Activated naive CD8-positive, alpha-beta T cell (primary cell): Measurements from ENCODE around the gene VOPP1.

Experiments
- H3K27ac Mint-ChIP-seq: one replicate; pipeline ENCODE4 v1.8.0; 2021; ENCODE audit warnings: mixed read lengths
- H3K27me3 Mint-ChIP-seq: one replicate; pipeline ENCODE4 v1.8.0; 2021; ENCODE audit warnings: mixed read lengths
- H3K36me3 Mint-ChIP-seq: one replicate; pipeline ENCODE4 v1.8.0; 2021; ENCODE audit warnings: mixed read lengths
- H3K4me1 Mint-ChIP-seq: one replicate; pipeline ENCODE4 v1.8.0; 2021; ENCODE audit warnings: low read depth, mixed read lengths
- H3K4me3 Mint-ChIP-seq: one replicate; pipeline ENCODE4 v1.8.0; 2021; ENCODE audit warnings: mild to moderate bottlenecking, mixed read lengths
- H3K9me3 Mint-ChIP-seq: one replicate; pipeline ENCODE4 v1.8.0; 2021; ENCODE audit warnings: low read depth, mixed read lengths

Gene VOPP1

DNA sequence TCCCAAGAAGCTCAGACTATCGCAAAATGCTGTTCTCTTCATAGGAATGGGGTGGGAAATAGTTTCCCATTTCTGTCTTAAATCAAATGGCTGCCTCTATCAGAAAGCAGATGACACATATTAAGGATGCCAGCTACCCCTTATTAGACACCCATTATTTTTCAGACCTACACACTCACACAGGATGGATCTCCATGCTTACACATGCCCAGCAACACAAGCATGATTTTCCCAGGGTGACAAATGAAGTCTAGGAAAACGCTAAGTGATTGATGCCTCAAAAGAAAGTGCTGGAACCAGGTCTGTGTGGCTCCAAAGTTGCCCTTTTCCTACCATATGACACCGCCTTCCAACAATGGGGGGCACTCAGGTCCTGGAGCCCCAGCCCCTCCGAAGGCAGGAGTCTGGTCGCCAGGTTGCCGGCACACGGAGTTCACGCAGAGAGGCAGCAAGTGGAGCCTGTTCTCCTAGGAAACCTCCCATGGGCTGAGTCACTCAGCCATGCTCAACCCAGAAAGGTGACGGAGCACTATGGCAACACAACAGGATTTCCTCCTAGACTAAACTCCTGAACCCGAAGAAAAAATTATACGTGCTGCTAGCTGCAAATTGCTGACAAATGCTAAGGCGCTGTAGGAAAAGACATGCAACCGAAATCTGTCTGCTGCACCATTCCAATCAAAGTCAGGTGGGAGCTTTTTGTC, 19.8 kb downstream of the VOPP1 start:
- Mint-ChIP-seq H3K27me3 (no peaks in the 10 kb centered on the region), H3K9me3 (no peaks in the 10 kb centered on the region), H3K4me3 (no peak overlapping the region), H3K4me1 (peaks cover 94% of the 10 kb centered on the region), H3K27ac (no peak overlapping the region), H3K36me3 (peaks cover 16% of the 10 kb centered on the region)

DNA sequence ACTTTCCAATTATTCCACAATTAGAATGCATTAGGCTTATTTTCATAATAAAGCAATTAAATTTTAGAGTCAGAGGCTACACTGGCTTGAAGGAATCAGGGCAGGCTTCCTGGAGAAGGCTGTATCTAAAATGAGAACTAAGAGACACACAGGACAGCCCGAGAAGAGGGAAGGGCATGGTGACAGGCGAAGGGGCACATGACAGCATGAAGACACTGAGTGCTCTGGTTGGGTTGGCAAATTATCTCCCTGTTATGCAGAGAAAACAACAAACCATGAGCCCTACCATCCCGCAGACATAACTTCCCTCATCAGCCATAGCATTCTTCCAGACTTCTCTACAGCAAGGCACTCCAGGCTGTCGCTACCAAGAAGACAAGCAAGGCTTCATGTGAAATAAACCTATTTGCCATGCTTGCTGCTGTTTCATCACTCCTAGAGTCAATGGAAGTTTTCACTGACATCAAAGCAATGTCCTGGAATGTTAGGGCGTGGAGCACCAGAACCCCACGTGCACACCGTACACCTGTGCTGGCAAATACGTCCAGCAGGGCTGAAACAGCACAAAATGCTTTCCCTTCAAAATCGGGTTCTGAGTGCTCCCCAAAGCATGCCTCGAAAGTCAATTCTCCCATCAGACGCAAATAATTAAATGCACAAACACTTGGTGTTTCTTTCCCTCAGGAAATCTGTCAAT, 21.3 kb downstream of the VOPP1 start:
- Mint-ChIP-seq H3K36me3 (peaks cover 17% of the 10 kb centered on the region), H3K4me3 (no peak overlapping the region), H3K27me3 (no peaks in the 10 kb centered on the region), H3K4me1 (peaks cover 91% of the 10 kb centered on the region), H3K9me3 (no peaks in the 10 kb centered on the region), H3K27ac (no peak overlapping the region)

DNA sequence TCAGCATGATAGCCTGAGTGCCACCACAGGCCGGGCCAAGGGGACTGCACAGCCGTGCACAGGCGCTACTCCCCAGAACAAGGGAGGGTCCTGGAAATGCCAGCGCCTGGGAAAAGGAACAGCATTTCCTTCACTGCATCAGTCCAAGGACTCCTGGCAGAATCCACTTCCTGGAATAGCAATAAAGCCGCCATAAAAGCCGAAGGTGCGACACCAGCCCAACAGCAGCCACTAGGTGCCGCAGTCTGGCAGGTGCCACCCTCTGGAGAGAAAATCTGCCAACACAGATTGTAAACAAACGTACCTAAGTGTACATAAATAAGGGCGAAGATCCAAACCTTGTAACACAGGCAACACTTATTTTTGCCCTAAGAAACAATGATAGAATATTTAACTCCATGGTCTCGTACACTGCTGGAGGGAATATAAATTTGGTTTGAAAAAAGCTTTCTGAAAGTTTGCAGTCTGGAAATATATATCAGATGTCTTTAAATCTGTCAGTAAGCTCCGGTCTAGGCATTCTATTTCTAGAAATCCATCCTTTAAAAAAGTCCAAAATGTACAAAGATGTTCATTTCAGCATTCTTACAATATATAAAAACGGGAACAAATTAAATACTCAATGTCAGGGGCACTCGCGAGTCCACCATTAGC, 22.2 kb downstream of the VOPP1 start:
- no peaks in the 10 kb centered on the region for H3K27me3 Mint-ChIP-seq
- H3K4me3 Mint-ChIP-seq = no peak overlapping the region
- H3K27ac Mint-ChIP-seq = no peak overlapping the region
- H3K9me3 Mint-ChIP-seq = no peaks in the 10 kb centered on the region
- H3K4me1 Mint-ChIP-seq = peaks cover 90% of the 10 kb centered on the region
- H3K36me3 Mint-ChIP-seq = peaks cover 15% of the 10 kb centered on the region

GRCh38 chr7:55549457-55549856, 22.8 kb downstream of the VOPP1 start:
- no peak overlapping the region for H3K27ac Mint-ChIP-seq
- peaks cover 14% of the 10 kb centered on the region for H3K36me3 Mint-ChIP-seq
- H3K9me3 Mint-ChIP-seq = no peaks in the 10 kb centered on the region
- H3K4me1 Mint-ChIP-seq = peaks cover 87% of the 10 kb centered on the region
- H3K4me3 Mint-ChIP-seq = no peak overlapping the region
- no peaks in the 10 kb centered on the region for H3K27me3 Mint-ChIP-seq

DNA sequence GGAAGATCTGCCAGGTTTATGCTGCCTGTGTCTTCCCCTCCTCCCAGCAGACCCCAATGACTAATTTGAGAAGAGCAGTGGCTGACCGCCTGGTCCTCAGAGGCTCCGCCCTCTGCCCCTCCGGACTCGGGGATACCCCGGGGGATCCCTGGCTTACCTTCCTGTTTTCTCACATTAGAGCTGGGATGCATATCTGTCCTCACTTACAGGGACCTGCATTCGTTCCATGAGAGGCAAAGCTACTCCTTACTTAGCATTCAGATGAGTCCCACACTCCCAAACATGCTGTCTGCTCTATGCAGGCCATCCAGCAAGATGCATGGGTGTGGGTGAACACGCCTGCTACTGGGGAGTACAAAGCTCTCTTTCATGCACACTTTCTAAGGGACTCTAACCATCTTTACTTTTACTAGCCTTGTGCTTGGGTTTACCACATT, 24.0 kb downstream of the VOPP1 start:
- H3K27me3 Mint-ChIP-seq = no peaks in the 10 kb centered on the region
- H3K9me3 Mint-ChIP-seq = no peaks in the 10 kb centered on the region
- peaks cover 14% of the 10 kb centered on the region for H3K36me3 Mint-ChIP-seq
- no peak overlapping the region for H3K27ac Mint-ChIP-seq
- no peak overlapping the region for H3K4me3 Mint-ChIP-seq
- H3K4me1 Mint-ChIP-seq = peaks cover 83% of the 10 kb centered on the region

DNA sequence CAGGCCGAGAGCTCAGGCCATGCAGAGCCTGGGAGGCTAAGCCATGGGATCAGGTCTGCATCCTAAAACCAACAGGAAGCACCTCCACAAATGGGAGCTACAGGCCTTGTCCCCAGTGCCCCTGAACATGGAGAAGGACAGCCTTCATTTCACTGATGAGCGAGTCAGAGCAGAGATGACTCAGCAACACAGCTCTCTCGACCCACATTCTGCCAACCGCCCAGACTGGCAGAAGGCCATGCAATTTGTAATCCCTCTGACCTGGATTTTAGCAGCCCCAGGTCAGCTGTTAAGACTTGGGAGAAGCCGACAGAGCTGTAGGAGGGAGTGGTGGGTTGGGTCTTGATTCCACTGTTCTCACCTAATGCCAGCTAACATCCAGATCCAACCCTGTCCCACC, 25.5 kb downstream of the VOPP1 start:
- Mint-ChIP-seq H3K4me1 (peaks cover 72% of the 10 kb centered on the region), H3K27ac (no peak overlapping the region), H3K4me3 (no peak overlapping the region), H3K9me3 (no peaks in the 10 kb centered on the region), H3K36me3 (peaks cover 16% of the 10 kb centered on the region), H3K27me3 (no peaks in the 10 kb centered on the region)

DNA sequence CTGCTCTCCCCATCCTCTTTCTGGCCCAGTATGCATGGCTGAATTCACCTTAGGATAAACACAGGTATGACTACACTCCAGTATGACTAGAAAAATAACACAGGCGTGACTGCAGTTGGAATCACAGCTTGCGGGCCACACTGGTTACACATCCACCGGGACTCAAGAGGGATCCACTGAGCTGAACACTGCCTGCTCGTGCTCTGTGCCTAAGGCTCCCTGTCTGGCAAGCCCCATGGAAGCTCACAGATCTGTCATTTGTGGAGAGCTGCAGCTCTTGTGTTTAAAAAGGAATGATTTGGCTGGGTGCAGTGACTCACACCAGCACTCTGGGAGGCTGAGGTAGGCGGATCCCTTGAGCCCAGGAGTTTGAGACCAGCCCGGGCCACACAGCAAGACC, 26.8 kb downstream of the VOPP1 start:
- no peaks in the 10 kb centered on the region for H3K27me3 Mint-ChIP-seq
- H3K4me1 Mint-ChIP-seq = peaks cover 67% of the 10 kb centered on the region
- peaks cover 17% of the 10 kb centered on the region for H3K36me3 Mint-ChIP-seq
- H3K9me3 Mint-ChIP-seq = no peaks in the 10 kb centered on the region
- H3K27ac Mint-ChIP-seq = no peak overlapping the region
- H3K4me3 Mint-ChIP-seq = no peak overlapping the region

- Mint-ChIP-seq H3K4me3 (no peak overlapping the region), H3K36me3 (peaks cover 27% of the 10 kb centered on the region), H3K27ac (peak overlapping the region; percentile 50), H3K9me3 (no peaks in the 10 kb centered on the region), H3K4me1 (peaks cover 64% of the 10 kb centered on the region), H3K27me3 (no peaks in the 10 kb centered on the region)
Observed at GRCh38 chr7:55540226-55540858, 32.0 kb downstream of the VOPP1 start.

GRCh38 chr7:55539380-55539779, 32.9 kb downstream of the VOPP1 start:
- Mint-ChIP-seq H3K36me3 (peaks cover 24% of the 10 kb centered on the region), H3K27me3 (no peaks in the 10 kb centered on the region), H3K27ac (no peak overlapping the region), H3K4me1 (peaks cover 68% of the 10 kb centered on the region), H3K4me3 (no peak overlapping the region), H3K9me3 (no peaks in the 10 kb centered on the region)

DNA sequence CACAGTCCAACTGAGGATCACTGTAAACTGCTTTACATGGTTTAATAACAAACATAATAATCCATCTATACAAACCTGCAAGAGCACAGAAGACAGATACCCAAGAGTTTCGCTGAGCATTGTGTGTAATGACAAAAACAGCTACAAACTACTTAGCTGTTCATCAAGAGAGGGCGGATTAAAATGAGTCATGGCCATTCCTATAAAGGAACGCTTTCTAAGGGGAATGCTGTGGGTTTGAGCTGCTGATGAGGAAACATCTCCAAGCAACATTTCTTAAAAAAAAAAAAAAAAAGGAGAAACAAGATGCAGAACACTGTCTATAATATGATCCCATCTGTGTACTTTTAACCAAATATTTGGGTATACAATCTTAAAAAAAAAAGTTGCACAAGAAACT, 33.8 kb downstream of the VOPP1 start:
- H3K4me3 Mint-ChIP-seq = peak overlapping the region; percentile 18

GRCh38 chr7:55537458-55537990, 34.8 kb downstream of the VOPP1 start:
- peak overlapping the region; percentile 86 for H3K27ac Mint-ChIP-seq

More for the DNA sequence above, 33.8 kb downstream of the VOPP1 start:
- H3K36me3 Mint-ChIP-seq = peaks cover 18% of the 10 kb centered on the region
- no peaks in the 10 kb centered on the region for H3K9me3 Mint-ChIP-seq
- H3K27ac Mint-ChIP-seq = no peak overlapping the region
- H3K4me1 Mint-ChIP-seq = peaks cover 70% of the 10 kb centered on the region
- H3K27me3 Mint-ChIP-seq = no peaks in the 10 kb centered on the region

DNA sequence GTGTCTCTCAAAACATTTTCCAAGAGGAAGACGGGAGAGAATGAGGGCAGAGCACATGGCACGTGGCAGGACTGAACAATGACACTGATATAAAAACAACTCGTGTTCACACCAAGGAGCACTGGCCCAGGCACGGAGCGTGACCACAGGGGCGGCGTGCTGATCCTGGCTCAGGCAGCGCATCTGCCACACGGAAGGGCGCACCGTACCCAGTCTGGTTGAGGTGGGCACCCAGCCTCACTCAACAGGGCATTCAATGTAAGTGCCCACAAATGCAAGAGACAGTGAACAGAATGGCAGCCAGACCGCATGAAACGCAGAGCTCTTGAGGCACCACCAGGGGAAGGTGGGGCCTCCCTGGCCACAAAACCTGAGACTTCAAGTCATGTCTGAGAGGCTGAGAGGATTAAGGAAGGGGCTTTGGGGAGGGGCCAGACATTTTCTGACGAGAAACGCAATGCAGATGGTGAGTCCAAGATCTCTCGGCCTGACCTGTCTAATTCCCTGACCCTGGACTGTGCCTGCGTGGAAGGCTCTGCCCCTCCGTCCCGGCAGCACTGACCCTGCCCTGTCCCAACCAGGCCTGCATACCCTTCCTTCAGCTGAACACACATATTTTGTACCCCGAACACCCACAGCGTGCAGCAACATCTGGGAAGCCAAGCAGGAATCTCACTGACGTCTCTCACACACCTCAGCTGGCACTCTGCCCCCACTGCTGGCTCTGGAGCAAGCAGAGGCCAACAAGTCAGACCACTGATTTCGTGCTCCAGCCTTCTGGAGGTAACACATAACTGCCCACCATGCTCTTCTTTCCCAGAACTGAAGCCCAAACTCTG, 35.5 kb downstream of the VOPP1 start:
- H3K36me3 Mint-ChIP-seq = peaks cover 14% of the 10 kb centered on the region
- peak overlapping the region; percentile 9 for H3K4me3 Mint-ChIP-seq
- no peaks in the 10 kb centered on the region for H3K9me3 Mint-ChIP-seq
- H3K4me1 Mint-ChIP-seq = peaks cover 85% of the 10 kb centered on the region
- no peaks in the 10 kb centered on the region for H3K27me3 Mint-ChIP-seq
- H3K27ac Mint-ChIP-seq = peak overlapping the region; percentile 80

More at GRCh38 chr7:55537458-55537990, 34.8 kb downstream of the VOPP1 start:
- Mint-ChIP-seq H3K4me3 (peak overlapping the region; percentile 18), H3K4me1 (peaks cover 80% of the 10 kb centered on the region), H3K9me3 (no peaks in the 10 kb centered on the region), H3K27me3 (no peaks in the 10 kb centered on the region), H3K36me3 (peaks cover 14% of the 10 kb centered on the region)

DNA sequence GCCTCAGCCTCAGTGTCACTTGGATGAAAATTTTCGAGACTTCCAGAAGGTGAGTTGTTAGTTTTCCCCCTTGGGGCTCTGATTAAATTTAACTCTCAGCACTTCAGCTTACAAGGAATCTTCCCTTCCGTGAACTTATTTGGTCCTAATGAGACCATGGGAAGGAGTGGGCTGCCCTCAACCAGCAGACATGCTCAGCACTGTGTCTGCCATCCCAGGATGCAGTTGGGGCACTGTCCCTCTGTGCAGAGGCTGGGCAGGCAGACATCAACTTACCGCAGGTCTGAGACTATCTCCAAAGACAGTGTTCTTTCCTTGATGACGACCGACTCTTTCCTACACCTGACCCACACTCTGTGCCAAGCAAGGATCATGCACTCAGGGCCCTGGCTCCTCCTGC, 36.7 kb downstream of the VOPP1 start:
- Mint-ChIP-seq H3K9me3 (no peaks in the 10 kb centered on the region), H3K27ac (peak overlapping the region; percentile 98), H3K27me3 (no peaks in the 10 kb centered on the region), H3K36me3 (peaks cover 16% of the 10 kb centered on the region), H3K4me1 (peaks cover 89% of the 10 kb centered on the region), H3K4me3 (peak overlapping the region; percentile 59)
